Psoas muscle (tissue), 8 donors: ENCODE data around the gene PMEPA1. TPM values are rescaled to one million over a fixed set of nuclear protein-coding genes. Genes with fewer than 3 reads are reported as not detected.

Source experiments
- ATAC-seq, 4 donors: fragments of 200-7000 bp; cut with Tn5 transposase; one replicate each; pipeline ENCODE4 v1.9.1; 2020; ENCODE audit warnings: moderate library complexity in 3 of 4, mild to moderate bottlenecking in 2 of 4
- DNase-seq, 2 donors: peaks; one replicate each; pipeline ENCODE4 v3.0.0-alpha.2; 2020
- H3K27ac ChIP-seq: fragments of 200-600 bp; one replicate; pipeline ENCODE4 v1.8.0; 2022
- H3K27me3 ChIP-seq, 3 donors: fragments of 200-600 bp in 1 of 3; one replicate each; pipeline versions ENCODE4 v1.6.1 to v1.8.0; 2013 to 2022; ENCODE audit warnings: low read length in 2 of 3, mild to moderate bottlenecking in 2 of 3, moderate library complexity in 1 of 3; ENCODE audit not compliant: insufficient read depth in 3 of 3
- H3K36me3 ChIP-seq, 2 donors: fragments of 200-600 bp in 1 of 2; one replicate each; pipeline versions ENCODE4 v1.6.1 to v1.8.0; 2013 to 2022; ENCODE audit warnings: low read depth in 1 of 2, mild to moderate bottlenecking in 1 of 2, moderate library complexity in 1 of 2; ENCODE audit not compliant: insufficient read depth in 1 of 2
- H3K4me1 ChIP-seq: fragments of 200-600 bp; one replicate; pipeline ENCODE4 v1.8.0; 2022
- H3K4me3 ChIP-seq: fragments of 200-600 bp; one replicate; pipeline ENCODE4 v1.8.0; 2022; ENCODE audit warnings: mild to moderate bottlenecking
- H3K9me3 ChIP-seq: fragments of 200-600 bp; one replicate; pipeline ENCODE4 v1.8.0; 2022
- CTCF ChIP-seq: fragments of 200-600 bp; IDR thresholded peaks from one replicate; pipeline ENCODE4 v1.8.0; 2022; ENCODE audit warnings: antibody characterized with exemption
- WGBS, 3 donors: extraction: QIAGEN DNeasy Blood & Tissue Kit; methylation state at CpG; one replicate each; pipeline versions ENCODE4 v1.1.6 to v1.1.7; 2013; 5-methylcytosine and 5-hydroxymethylcytosine counted together
- intact Hi-C, 2 donors: fragments of 100-400 bp; cut with DNase I; formaldehyde crosslinking; loops; one replicate each; pipeline versions ENCODE4 v1.11.0 to v1.14.2; 2022
- polyA plus RNA-seq, 3 donors: library from polyadenylated mRNA; stranded (reverse); fragments of 200-250 nt; gene quantifications; one replicate each; pipeline ENCODE4 v1.2.3, GENCODE V29; 2013
- total RNA-seq, 4 donors: library from RNA; stranded (reverse); fragmentation: NEBNext Ultra II Directional in 2 of 4; extraction: Animal tissue kit (Norgen Biotek cat#: 25700) in 2 of 4; gene quantifications; one replicate each; pipeline versions ENCODE4 v1.2.1 to v1.2.4, GENCODE V29; 2021 to 2023
- donor health status: healthy with polysubstance abuse.
- donor health status: DM: no; HTN: no; CAD: no; lungs with moderate emphysema.
- donor health status: Bipolar disorder and iron deficiency.
- donor health status: healthy.
- donor health status: DM: yes; HTN: yes; CAD: no.
- donor health status: DM: no; HTN: no; CAD: no.
- donor health status: DM: no; HTN: no; CAD: no.
- donor health status: DM: yes; HTN: yes; CAD: no.

Gene PMEPA1
- total and polyA plus RNA-seq, 7 donors, result 8.9 to 34.0 (median 17.1) TPM

GRCh38 chr20:57677584-57677982, 32.2 kb downstream of the PMEPA1 start:
- no peak for TF ChIP-seq CTCF
- Histone ChIP-seq H3K9me3 (no peaks in the 10 kb centered on the region), H3K4me1 (peaks cover 7% of the 10 kb centered on the region), H3K36me3 (no peaks in the 10 kb centered on the region), H3K27me3 (no peaks in the 10 kb centered on the region), H3K27ac (no peak overlapping the region), H3K4me3 (no peak overlapping the region)
- no peak for ATAC-seq
- 88 to 91% (median 90%) methylated on average over 5 of the region's 5 CpGs for WGBS, 3 donors
- no peak for DNase-seq
- intact Hi-C loops, result no loop called here

DNA sequence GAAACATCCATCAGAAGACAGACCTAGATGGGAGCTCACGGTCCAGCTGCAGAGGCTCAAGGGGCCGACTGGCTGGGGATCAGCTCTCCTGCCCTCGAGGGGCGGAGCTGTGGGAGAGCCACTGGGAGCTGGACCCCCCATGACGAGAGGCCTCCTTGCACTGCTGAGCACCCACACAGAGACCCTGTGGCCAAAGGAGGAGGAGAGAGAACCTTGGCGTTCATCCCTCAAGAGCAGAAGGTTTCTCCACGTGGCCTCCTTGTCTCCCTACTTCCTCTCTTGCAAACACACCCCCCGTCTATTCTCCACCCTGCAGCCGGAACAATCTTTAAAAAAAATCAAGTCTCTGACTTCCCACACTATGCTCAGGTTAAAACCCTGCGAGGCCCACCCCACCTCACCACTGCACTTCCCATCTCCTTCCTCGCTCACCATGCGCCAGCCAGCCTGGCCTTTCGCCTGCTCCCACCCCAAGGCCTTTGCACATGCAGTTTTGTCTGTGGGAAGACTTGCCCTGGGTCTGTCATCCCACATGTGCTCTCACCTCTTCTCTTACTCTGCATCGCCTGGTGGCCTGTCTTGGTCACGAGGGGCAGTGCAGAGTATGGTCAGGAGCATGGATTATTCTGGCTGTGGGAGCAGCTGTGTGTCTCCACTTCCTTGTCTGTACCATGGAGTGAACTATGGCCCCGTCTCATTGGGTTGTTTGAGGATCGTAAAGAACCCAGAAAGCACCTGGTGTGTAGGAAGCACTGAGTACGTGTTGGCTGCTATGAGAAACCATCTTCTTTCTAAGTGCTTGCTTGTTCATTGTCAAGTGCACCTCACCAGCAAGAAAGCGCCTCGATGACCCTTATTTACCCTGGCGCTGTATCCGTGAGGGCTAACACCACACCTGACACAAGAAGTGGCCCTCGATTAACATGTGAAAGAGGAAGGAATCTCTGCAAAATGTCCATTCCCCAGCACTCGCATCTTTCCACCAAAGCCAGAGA, 32.9 kb downstream of the PMEPA1 start:
- no peaks in the 10 kb centered on the region for H3K27me3 ChIP-seq
- WGBS, 3 donors, result 82 to 87% (median 86%) methylated on average over 23 to 24 of the region's 24 CpGs
- H3K4me3 ChIP-seq, result no peak overlapping the region
- H3K4me1 ChIP-seq, result peaks cover 7% of the 10 kb centered on the region
- DNase-seq (no peak), ATAC-seq (no peak)
- TF ChIP-seq CTCF, result no peak
- intact Hi-C loops, result no loop called here
- H3K36me3 ChIP-seq, result no peaks in the 10 kb centered on the region
- no peak overlapping the region for H3K27ac ChIP-seq
- no peaks in the 10 kb centered on the region for H3K9me3 ChIP-seq

DNA sequence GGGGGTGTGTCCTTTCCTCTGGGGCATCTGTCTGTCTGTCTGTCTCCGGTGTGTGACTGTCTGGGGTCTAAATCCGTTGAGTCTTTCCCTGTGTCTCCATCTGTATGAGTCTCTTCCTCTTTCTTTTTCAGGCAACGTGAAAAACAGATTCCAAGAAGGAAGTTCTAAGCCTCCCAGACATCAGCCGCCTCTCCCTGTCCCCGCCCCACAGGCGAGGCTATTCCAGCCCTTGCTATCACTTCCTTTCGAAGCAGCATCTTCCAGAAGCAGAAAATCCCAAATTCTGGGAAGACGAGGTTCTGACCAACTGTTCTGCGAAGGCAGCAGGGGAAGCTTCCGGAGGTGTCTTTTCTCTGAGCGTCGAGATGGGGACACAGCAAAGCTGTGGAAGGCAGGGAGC, 34.0 kb downstream of the PMEPA1 start:
- intact Hi-C loops, result no loop called here
- no peak for ATAC-seq
- no peak overlapping the region for H3K4me3 ChIP-seq
- H3K27ac ChIP-seq, result no peak overlapping the region
- H3K4me1 ChIP-seq, result peaks cover 7% of the 10 kb centered on the region
- 60 to 78% (median 76%) methylated on average over 12 of the region's 12 CpGs for WGBS, 3 donors
- H3K9me3 ChIP-seq, result no peaks in the 10 kb centered on the region
- no peak for TF ChIP-seq CTCF
- no peaks in the 10 kb centered on the region for H3K27me3 ChIP-seq
- DNase-seq, result no peak
- no peaks in the 10 kb centered on the region for H3K36me3 ChIP-seq

GRCh38 chr20:57672953-57673575, 36.8 kb downstream of the PMEPA1 start:
- intact Hi-C loops, result no loop called here
- no peak for TF ChIP-seq CTCF
- Histone ChIP-seq H3K9me3 (no peaks in the 10 kb centered on the region), H3K27me3 (no peaks in the 10 kb centered on the region), H3K27ac (no peak overlapping the region), H3K36me3 (no peaks in the 10 kb centered on the region), H3K4me3 (no peak overlapping the region), H3K4me1 (peaks cover 5% of the 10 kb centered on the region)
- WGBS, 3 donors, result 92 to 96% (median 92%) methylated on average over 17 of the region's 17 CpGs
- no peak for ATAC-seq
- DNase-seq, result no peak
